ENCODE results near the gene CAMTA1.

DNA sequence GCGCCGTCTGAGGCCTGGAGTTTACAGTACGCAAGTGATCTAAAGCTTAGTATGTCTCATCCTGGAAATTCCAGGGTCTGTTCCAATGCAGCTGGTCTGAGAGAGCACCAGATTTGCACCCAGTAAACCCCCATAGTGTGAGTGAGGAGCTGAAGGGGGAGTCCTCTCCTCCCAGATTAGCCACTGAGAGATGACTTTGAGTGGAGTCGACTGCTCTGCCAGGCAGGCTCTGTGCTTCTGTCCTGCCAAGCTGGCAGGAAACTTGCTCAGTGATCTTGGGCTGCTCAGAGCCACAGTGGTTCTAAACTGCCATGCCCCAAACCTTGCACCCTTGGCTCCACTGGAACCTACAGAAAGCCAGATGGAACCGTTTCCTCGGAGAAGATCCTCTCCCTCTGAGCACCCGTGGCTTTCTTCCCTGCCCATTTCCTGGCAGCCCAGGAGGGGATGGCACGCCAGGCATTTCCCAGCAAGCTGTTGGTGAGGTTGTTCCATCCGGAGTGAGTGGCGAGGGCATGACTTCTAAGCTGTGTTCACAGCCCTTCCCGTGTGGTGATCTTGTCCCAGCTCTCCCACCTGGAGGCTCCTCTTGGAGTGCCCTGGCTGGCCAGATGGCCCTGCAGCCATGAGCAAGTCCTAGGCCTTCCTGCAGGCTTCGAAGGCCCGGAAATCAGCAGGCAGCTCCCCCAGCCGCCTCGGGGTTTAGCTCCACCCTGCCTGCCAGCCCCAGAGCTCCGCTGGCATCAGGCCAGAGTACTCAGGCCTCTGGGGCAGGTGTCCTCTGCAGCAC, 859.9 kb downstream of the CAMTA1 start:
- TF ChIP-seq, protein P1, sequence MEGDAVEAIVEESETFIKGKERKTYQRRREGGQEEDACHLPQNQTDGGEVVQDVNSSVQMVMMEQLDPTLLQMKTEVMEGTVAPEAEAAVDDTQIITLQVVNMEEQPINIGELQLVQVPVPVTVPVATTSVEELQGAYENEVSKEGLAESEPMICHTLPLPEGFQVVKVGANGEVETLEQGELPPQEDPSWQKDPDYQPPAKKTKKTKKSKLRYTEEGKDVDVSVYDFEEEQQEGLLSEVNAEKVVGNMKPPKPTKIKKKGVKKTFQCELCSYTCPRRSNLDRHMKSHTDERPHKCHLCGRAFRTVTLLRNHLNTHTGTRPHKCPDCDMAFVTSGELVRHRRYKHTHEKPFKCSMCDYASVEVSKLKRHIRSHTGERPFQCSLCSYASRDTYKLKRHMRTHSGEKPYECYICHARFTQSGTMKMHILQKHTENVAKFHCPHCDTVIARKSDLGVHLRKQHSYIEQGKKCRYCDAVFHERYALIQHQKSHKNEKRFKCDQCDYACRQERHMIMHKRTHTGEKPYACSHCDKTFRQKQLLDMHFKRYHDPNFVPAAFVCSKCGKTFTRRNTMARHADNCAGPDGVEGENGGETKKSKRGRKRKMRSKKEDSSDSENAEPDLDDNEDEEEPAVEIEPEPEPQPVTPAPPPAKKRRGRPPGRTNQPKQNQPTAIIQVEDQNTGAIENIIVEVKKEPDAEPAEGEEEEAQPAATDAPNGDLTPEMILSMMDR (IDR thresholded peaks at IDR 0.05): no peak
- TF ChIP-seq POLR2A (IDR thresholded peaks at IDR 0.05): no peak
